Right forelimb (tissue), 1 donor: ENCODE results near the gene RSRC1.
"Not testable (repeated sequence)": the region's sequence is repeated elsewhere in the genome, so short reads cannot be mapped to it uniquely, and the experiment has no call there.

Experiments
- DNase-seq: peaks from one replicate; pipeline ENCODE4 v3.0.0-alpha.2; 2018

The RSRC1 gene

DNA sequence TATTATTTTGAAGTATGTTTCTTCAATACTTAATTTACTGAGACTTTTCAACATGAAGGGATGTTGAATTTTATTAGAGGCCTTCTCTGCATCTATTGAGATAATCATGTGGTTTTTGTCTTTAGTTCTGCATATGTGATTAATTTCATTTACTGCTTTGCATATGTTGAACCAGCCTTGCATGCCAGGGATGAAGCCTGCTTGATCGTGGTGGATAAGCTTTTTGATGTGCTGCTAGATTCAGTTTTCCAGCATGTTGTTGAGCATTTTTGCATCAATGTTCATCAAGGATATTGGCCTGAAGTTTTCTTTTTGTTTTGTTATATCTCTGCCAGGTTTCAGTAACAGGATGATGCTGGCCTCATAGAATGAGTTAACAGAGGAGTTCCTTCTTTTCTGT lies 134.4 kb downstream of the RSRC1 start:
- no peak for DNase-seq

DNA sequence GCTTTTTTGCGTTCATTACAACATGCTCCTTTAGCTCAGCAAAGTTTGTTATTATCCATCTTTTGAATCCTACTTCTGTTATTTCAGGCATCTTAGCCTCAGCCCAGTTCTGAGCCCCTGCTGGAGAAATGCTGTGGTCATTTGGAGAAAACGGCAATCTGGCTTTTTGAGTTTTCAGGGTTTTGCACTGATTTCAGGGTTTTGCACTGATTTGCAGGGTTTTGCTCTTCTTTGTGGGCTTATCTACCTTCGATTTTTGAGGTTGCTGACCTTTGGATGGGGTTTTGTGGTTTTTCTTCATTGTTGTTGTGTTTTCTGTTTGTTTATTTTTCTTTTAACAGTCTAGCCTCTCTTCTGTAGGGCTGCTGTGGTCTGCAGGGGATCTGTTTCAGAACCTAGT lies 137.4 kb downstream of the RSRC1 start:
- no peak for DNase-seq

DNA sequence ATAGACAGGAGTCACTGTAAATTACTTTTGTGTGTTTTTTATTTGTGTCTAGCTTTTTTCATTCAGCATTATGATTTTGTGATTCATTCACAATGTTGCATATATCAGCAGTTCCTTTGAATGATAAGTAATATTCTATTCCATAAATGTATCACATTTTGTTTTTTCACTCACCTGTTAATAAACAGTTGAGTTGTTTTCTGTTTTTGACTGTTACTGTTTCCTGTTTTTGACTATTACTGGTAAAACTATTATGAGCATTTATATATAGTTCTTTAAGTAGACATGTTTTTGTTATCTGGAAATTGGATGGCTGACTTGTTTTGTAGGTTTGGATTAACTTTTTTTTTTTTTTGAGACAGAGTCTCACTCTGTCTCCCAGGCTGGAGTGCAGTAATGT lies 138.4 kb downstream of the RSRC1 start:
- DNase-seq = no peak

DNA sequence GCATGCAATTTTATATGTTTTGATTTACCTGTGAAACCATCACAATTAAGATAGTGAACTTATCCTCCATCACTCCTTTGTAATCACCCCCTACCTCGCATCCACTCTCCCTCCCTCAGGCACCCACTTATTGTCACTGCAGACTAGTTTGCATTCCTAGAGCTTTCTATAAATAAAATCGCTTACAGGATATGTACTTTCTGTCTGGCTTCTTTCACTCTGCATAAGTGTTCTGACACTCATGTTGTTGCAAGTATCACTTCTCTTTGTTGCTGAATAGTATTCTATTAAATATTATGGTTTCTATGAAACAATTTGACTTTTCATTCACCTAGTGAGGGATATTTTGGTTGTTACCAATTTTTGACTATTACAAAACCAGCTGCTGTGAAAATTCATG lies 139.3 kb downstream of the RSRC1 start:
- DNase-seq = no peak

DNA sequence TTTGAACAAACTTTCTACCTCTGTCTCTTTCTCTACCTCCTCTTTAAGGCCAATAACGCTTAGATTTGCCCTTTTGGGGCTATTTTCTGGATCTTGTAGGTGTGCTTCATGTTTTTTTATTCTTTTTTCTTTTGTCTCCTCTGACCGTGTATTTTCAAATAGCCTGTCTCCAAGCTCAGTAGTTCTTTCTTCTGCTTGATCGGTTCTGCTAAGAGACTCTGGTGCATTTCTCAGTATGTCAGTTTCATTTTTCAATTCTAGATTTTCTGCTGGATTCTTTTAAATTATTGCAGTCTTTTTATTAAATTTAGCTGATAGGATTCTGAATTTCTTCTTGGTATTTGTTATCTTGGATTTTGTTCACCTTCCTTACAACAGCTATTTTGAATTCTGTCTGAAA lies 148.7 kb downstream of the RSRC1 start:
- DNase-seq = no peak

DNA sequence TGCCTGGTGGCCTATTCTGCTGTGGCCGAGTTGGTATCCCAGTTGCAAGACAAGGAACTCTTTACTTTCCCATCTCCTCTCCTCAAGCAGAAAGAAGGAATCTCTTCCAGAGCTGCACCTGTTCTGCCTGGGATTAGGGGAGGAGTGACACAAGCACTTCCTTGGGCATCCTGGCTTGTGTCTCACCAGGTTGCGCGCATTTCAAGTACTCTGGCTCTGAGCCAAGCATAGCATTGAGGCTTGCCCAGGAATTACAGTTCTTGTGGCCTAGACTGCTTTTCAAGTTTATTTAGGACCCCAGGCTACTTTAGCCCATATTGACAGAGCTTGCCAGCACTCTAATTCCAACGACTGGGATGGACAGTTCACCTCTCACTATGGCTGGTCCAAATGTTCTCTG lies 150.5 kb downstream of the RSRC1 start:
- DNase-seq = no peak

DNA sequence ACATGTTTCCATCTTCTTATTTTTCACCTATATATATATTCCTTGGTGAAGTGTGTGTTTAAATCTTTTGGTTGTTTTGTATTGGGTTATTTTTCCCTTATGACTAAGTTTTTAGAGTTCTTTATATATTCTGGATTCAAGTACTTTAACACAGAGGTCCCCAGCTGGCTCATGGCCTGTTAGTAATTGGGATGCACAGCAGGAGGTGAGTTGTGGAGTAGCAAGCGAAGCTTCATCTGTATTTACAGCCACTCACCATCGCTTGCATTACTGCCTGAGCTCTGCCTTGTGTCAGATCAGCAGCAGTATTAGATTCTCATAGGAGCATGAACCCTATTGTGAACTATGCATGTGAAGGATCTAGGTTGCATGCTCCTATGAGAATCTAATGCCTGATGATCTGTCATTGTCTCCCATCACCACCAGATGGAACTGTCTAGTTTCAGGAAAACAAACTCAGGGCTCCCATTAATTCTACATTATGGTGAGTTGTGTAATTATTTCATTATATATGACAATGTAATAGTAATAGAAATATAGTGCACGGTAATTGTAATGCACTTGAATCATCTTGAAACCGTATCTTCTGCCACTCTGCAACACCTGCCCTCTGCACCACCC lies 151.6 kb downstream of the RSRC1 start:
- DNase-seq = no peak

DNA sequence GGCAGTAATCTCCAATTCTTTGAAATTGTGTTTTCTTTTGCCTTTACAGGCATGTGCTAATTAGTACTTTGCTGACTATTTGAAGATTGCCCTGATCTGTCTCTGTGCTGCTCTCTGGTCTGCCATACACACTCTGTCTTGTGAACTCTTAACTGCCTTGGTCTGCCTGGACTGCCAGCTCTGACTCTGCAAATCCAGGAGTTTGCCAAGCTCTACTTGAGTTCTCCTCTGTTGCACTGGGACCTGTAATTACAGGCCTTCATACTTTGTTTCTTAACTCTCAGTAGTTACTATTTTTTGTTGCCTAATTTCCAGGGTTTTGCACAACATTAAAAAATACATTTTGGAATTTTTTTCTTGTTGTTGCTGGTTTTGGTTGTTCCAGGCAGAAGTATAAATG lies 155.0 kb downstream of the RSRC1 start:
- DNase-seq = no peak

DNA sequence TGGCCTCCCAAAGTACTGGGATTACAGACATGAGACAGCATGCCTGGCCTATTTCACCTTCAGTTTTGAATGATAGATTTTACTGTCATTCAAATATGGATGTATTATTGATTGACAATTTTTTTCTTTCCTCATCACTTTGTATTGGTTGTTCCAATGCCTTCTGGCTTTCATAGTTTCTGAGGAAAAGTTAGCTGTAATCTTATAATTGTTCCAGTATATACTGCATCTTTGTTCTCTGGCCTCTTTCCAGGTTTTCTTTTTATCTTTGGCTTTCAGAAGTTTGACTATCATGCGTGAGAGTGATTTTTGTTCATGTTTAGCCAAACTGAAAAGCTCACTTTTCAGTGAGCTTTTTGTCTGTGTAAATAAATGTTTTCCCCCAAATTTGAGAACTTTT lies 157.1 kb downstream of the RSRC1 start:
- no peak for DNase-seq

DNA sequence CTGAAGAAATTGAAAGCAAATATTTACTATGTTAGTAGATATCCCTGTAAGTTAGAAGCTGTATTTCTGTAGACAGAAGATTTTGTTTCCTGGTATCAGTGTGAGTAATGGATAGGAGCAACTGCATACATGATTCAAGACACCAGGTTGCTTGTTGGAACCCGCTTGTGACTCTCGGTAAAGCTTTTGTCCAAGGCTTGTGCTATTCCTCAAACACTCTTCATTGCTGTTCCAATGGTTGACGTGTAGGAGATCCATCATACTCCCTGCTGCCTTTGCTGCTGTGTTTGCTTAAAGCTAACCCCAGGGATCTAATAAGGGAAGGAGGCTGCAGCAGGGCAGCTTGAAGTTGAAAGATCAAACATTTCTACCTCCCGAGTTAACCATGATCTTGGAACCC lies 160.1 kb downstream of the RSRC1 start:
- DNase-seq = no peak

DNA sequence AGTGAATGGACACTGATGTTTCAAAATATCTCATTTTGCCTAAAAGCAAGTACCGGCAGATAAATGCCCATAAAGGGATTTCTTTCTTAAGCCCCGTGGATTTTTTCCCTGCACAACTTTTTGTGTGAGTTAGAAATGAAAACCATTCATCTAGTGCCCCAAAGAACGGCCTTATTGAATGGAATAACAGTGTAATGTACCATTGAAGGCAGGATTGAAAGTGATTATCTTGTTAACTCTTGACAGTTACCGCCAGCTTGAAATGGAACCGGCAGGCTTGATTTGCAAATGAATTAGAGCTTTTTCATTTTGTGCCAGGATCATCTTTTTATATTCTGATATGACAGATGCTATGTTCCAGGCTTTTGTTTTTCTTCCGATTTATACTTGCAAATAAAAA lies 162.2 kb downstream of the RSRC1 start:
- DNase-seq = no peak

DNA sequence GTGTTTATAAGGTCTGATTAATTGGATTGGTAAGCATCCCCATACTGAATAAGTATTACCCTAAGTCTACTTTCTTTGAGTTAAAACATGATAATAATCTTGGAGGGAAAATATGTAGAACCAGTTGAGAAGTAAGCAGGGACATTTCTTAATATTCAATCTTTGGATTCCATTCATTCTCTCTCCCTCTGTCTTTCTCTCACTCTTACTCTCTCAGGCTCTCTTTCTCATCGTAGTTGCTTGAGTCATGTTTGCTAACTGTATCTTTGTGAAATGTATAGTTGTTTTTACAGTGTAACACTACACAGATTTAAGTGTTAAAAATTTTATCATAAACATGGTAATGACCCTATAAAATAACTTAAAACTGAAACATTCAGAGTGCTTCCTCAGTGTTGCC lies 163.8 kb downstream of the RSRC1 start:
- no peak for DNase-seq

DNA sequence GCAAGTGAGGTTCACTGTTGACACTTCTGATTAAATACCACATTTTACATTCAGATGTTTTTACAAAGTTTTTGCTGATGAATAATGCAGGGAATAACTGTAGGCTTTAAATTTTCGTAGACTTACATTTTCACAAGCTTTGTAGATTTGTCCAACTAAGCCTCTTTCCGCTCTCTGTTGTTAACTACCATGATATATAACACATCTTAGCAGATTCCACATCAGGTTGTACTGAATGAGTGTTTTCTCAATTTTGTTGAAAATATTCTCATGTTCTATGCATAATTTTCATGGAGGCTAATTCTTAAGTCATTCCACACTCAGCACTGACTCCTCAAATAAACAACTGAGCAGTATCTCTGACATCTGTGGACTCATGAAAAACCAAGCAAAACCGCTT lies 168.3 kb downstream of the RSRC1 start:
- no peak for DNase-seq

DNA sequence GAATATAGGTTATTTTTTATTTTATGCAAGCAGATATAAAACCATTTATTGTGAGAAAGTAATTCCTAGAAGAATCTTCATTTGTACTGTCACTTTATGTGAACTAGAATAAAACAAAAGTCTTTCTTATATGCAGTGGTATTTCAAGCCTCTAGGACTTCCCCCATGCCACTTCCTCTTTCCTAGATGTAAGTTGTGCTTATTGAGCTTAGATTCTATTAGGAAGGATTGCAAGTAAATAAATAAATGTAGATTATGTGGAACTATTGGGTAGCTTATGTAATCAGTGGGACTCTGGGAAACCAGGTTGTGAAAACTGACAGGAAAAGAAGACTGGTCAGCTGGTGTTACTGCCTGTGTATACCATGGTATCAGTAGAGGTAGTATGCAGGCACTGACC lies 169.7 kb downstream of the RSRC1 start:
- DNase-seq = no peak

DNA sequence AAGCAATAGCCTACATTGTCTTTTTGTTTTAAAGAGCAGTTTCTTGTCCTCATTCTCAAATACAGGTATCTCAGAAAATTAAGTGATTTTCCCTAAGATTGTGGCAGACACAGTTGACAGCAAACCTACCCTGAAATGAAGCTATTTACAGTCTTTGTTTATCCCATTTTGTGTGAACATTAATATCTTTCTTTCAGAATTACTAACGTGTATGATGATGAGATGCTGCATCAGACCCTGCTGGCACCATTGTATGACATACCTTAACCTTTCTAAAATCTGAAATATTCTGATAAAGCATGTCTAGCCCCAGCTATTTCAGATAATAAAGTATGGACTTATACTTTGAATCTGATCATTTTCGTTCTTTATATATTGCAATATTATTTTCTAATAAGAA lies 185.9 kb downstream of the RSRC1 start:
- DNase-seq = no peak

DNA sequence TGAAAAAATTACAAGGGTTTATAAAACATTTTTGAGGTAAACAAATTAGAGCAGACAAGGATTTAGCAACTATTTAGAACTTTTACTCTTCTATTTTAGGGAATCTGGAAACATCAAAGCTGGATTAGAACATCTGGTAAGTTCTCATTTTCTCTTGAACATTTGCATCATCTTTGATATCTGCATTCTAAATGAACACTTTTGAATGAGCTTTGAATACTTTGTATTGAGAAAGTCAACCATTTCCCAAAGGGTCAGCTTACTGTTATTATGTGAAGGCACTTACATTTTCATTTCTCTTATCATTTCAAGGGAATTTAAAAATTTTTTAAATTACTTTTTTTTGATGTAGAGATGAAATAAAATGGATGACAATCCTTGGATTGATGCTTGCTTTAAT lies 188.1 kb downstream of the RSRC1 start:
- no peak for DNase-seq

DNA sequence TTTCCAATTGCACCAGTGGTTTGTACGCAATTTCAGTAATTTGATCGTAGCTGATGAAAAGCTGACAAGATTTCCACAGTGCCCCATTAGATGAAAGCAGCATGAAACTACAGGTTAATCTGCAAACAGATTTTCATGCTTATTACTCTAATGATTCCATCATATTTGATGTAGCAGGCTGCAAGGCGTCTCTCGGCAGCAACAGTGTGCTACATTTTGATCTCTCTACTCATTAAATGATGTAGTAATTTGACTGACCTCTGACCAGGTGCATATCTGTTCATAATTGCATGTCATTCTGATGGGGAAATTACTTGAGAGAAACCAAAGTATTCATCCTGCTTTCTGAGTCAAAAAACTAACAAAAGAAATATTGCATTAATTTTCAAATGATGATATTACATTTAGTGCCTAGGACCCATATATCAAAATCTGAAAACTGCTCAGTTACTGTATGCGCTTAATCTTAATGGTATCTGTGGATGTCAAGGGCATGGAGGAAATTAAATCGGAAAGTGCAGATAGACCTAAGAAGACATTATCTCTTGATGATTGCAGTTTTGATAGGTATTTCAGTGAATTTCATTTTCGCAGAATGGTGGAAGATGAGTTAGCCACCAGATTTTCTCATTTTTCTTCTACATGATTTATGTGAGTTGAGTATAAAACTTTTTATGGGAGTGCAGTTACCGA lies 198.5 kb downstream of the RSRC1 start:
- no peak for DNase-seq

DNA sequence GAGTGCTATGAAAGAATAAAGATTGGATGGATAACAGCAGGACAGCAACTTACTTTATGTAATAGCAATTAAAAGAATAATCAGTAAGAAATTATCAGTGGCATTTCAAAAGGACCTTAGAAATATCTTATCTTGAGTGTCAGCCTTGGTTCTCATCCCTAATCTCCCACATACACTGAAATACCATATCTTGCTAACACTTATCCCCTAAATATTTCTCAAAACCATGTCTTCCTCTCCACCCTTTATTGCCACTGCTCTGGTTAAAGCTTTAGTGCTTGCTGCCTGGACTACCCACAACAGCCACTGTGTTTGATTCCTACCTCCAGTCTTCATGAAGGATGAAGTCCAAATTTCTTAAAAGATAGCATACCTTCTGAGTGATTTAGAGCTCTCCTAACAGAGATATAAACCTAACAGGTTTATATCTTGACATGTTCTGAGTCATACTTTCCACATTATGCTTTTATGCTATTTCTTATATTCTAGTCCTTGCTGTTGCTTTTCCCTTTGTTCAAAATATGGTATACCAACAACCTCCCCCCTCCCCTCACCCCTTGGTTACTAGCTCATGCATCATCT lies 202.8 kb downstream of the RSRC1 start:
- no peak for DNase-seq

DNA sequence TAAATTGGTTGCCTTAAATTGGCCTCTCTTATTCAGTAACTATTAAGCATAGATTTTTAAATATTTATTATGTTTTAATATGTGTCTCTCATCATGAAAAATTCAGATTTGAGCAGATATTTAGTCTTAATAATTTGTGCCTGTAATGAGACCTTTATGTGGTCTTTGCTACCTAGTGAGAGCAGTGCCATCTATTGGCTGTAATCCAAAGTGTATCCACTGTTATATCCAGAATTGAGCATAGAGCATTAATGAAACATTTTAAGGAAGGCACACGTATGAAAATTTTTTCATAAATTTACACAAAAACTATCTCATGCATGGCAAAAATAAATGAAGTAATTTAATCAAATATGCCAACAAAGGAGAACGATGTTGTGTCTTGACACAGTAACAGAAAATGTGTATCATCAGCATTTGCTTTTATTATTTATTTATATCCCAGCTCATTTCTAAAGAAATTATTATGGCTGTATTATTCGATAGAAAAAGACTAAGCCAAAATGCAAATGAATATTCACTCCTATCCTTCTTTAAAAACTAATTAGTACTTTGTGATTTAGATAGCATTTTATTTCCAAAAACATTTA lies 203.5 kb downstream of the RSRC1 start:
- no peak for DNase-seq

DNA sequence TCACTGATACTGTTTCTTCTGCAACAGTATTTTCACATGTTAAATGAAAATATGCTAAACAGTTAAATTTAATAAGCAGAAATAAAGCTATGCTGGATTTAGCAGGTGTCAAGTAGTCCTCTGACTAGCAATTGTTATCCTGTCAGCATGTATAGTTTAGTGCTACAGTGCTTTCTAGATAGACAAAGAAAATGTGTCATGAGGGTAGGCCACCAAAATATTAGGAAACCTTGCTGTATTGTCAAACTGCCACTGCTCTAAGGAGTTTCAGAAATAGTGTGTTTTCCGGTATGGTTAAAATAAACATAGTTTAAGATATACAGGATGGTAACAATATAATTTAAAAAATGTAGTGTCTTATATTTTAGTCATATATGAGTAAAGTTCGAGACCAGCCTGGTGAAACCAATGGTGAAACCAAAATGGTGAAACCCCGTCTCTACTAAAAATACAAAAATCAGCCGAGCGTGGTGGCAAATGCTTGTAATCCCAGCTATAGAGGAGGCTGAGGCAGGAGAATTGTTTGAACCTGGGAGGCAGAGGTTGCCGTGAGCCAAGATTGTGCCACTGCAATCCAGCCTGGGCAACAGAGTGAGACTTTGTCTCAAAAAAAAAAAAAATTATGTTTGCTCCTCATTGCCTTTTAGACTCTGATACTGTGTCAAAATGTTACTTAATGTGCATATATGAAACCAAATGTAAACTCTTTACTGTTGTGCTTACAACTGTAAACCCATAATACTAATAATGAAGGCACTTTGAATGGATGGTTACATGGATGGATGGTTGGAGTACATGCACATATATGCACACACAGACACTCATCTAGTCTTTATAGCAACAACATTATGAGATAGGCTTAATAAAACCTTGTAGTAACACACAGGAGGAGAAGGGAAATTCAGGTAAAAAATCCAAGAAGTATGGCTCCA lies 204.8 kb downstream of the RSRC1 start:
- DNase-seq = no peak

DNA sequence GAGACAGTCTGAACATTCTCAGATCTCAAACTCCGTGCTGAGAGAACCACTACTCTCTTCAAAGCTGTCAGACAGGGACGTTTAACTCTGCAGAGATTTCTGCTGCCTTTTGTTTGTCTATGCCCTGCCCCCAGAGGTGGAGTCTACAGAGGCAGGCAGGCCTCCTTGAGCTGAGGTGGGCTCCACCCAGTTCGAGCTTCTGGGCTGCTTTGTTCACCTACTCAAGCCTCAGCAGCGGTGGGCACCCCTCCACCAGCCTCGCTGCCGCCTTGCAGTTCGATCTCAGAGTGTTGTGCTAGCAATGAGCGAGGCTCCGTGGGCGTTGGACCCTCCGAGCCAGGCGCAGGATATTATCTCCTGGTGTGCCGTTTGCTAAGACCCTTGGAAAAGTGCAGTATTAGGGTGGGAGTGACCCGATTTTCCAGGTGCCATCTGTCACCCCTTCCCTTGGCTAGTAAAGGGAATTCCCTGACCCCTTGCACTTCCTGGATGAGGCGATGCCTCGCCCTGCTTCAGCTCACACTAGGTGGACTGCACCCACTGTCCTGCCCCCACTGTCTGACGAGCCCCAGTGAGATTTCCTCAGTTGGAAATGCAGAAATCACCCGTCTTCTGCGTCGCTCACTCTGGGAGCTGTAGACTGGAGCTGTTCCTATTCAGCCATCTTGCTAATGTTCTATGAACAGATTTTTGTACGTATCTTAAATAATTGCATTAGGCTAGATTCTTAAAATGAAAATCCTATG lies 220.0 kb downstream of the RSRC1 start:
- DNase-seq = not testable (repeated sequence)

DNA sequence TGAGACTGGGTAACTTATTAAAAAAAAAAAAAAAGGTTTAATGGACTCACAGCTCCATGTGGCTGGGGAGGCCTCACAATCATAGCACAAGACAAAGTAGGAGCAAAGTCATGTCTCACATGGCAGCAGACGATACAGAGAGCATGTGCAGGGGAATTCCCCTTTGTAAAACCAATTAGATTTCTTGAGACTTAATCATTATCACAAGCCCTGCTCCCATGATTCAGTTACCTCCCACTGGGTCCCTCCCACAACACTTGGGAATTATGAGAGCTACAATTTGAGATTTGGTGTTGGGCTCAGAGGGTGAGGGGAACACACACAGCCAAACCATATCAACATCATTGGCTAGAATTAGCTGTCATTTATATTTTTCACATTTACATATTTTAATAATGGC lies 221.0 kb downstream of the RSRC1 start:
- no peak for DNase-seq

DNA sequence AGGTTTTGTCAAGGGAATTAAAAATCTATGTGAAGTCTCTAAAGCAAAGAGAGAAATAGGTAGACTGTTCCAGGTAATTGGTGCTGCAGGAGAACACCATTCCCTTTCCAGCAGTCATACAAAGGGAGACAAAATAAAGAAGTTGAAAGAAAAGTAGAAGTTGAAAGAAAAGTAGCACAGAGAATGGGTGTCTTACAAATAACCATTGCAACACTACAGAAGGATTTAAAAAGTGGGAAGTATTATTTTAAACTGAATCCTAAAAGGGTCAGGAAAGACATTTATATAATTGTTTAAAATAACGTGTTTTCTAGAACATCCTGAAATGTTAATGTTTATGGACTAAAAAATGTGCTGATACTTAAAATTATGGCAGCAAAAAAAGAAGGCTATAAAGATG lies 223.8 kb downstream of the RSRC1 start:
- no peak for DNase-seq
